Neural progenitor cell (in vitro differentiated cells): ENCODE measurements around the gene CIBAR2.

ENCODE experiments used
- EZH2 ChIP-seq: fragments of 200-600 bp; sonication (generic); IDR thresholded peaks from 2 replicates; pipeline ENCODE4 v1.6.1; 2017; ENCODE audit warnings: antibody characterized with exemption, mild to moderate bottlenecking, moderate library complexity
- TF ChIP-seq, protein P1 (sequence below): fragments of 200-600 bp; sonication (generic); IDR thresholded peaks from 2 replicates; pipeline ENCODE4 v1.5.1; 2017; ENCODE audit warnings: antibody characterized with exemption, mild to moderate bottlenecking

DNA sequence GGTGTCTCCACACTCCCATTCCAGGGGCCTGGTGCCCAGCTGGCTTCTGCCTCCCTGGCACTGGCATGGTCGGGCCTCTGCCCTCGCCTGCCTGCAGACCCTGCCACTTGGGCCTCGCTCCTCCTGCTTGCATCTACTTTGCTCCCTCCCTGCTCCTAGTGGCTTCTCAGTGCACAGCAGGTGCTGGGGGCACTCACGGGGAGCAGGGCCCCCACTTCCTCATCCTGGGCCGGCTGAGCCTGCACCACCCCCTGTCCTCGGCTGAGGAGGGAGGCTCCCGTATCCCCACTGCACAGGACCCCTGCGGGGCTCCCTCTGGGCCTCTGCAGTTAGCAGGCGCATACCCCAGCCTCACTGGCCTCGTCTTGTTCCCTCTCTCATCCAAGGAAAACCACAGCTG is 35.2 kb downstream of the CIBAR2 start:
- TF ChIP-seq, protein P1, sequence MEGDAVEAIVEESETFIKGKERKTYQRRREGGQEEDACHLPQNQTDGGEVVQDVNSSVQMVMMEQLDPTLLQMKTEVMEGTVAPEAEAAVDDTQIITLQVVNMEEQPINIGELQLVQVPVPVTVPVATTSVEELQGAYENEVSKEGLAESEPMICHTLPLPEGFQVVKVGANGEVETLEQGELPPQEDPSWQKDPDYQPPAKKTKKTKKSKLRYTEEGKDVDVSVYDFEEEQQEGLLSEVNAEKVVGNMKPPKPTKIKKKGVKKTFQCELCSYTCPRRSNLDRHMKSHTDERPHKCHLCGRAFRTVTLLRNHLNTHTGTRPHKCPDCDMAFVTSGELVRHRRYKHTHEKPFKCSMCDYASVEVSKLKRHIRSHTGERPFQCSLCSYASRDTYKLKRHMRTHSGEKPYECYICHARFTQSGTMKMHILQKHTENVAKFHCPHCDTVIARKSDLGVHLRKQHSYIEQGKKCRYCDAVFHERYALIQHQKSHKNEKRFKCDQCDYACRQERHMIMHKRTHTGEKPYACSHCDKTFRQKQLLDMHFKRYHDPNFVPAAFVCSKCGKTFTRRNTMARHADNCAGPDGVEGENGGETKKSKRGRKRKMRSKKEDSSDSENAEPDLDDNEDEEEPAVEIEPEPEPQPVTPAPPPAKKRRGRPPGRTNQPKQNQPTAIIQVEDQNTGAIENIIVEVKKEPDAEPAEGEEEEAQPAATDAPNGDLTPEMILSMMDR = no peak
- TF ChIP-seq EZH2 = no peak
